Spleen (tissue), 7 donors: ENCODE measurements around the gene OPRM1.

ENCODE experiments used
- CTCF ChIP-seq, 11 experiments: fragments of 200-600 bp in 7 of 11; fragments of 450-650 bp in 4 of 11; sonication (generic) in 4 of 11; IDR thresholded peaks in 8 of 11; conservative IDR thresholded peaks in 3 of 11; 1 replicate in 7 of 11; 2 replicates in 4 of 11; pipeline versions ENCODE4 v1.4.0 to v1.8.0; 2016 to 2021; ENCODE audit warnings: antibody characterized with exemption in 11 of 11, inconsistent platforms in 4 of 11, mild to moderate bottlenecking in 1 of 11
- POLR2A ChIP-seq, 3 donors: fragments of 450-650 bp; IDR thresholded peaks; one replicate each; pipeline ENCODE4 v1.5.1; 2017; ENCODE audit warnings: antibody characterized with exemption in 3 of 3, mild to moderate bottlenecking in 1 of 3
- donor health status: DM: no; HTN: no; CAD: no; lungs with moderate emphysema.
- donor health status: DM: no; HTN: no; CAD: no.
- donor health status: DM: no; HTN: no; CAD: no.

GRCh38 chr6:154039231-154039842, at the start of gene OPRM1:
- TF ChIP-seq CTCF (IDR thresholded peaks at IDR 0.05 in 8 of 11, conservative IDR thresholded peaks at IDR 0.05 in 3 of 11) (no peak), POLR2A (IDR thresholded peaks at IDR 0.05) (no peak)
